HG03064 (cell line): ENCODE data around the gene ZNF678.

Experiments used
- ATAC-seq: cut with Tn5 transposase; IDR thresholded peaks from one replicate; pipeline ENCODE4 v1.9.1; 2021; ENCODE audit warnings: low read depth; ENCODE audit not compliant: unreplicated experiment

ZNF678 gene

DNA sequence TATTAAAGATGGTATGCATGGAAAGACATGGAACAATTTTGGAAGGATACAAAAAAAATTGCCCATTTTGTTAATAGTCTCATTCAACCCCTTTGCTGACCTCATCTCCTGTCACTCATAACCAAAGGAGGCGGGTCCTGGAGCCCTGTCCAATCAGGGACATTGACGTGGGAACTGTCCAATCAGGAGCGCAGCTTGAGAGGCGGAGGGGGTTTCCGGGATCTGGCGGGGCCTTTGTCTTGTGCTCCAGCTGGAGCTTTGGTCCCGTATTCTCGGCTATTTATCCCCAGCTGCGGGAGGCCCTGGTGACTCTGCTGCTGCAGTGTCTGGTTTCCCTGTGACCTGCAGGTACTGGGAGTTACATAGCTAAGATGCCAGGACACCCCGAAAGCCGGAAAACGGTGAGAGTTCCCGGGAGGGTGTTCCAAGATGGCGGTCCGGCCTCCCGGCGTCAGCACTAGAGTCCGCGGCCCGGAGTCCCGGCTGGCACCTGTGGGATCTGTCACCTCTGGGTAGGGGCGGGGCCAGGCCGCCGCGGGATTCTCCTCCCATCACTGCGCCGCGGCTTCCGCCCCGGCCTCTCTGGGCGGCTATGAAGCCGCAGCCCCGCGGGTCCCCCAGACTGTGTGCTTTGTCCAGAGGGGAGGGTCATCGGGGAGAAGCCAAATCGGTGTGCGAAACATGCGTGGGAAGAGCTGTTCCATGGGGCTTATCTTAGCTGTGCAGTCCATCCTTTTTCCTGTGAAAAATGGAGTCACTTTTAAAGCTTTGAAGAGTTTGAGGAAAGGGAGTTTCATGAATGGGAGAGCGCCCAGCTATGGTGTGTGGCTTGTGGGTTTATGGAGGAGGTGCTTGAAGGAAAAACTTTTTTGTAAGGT is at the start of gene ZNF678:
ZNF678 (plus strand) TSS at position 233 of the 878 bp plus-strand sequence. CDS start 87,436 bp downstream, outside the sequence.
- peak; percentile 96 for ATAC-seq

DNA sequence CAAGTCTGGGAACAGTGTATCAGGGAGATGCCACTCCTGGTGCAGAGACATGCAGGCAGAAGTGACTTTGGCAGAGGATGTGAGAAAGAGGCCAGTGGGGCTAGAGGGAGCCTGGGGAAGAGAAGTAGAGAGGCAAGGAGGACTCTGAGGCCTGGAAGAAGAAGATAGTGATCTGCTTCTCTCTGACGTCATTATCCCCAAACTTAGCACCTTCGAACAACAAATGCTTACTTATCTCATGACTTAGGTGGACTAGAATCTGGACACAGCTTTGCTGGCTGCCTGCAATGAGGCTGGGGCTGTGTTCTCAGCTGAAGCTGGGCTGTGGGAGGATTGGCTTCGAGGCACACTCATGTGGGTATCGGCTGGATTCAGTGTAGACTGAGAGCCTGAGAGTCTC is 44.5 kb upstream of the ZNF678 start:
- ATAC-seq = no peak

DNA sequence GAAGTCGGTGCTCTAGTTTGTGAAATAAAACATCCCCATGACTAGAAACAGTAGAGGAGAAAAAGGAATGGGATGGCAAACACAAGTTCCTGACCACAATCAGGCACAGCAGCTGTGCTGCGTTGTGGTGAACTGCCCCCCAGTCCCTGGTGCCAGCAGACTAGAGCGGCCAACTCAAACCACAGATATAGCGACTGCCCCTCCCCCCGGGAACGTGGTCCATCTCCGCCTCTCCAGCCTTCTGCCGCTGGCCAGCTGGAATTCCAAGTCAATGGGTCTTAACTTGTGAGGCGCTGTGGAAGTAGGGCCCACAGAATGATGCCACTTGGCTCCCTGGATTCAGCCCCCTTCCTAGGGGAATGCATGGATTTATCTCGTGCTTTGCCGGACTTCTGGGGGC is 41.6 kb upstream of the ZNF678 start:
- ATAC-seq = no peak

- ATAC-seq = no peak
These were observed 36.8 kb upstream of the ZNF678 start for GRCh38 chr1:227526524-227526923.

DNA sequence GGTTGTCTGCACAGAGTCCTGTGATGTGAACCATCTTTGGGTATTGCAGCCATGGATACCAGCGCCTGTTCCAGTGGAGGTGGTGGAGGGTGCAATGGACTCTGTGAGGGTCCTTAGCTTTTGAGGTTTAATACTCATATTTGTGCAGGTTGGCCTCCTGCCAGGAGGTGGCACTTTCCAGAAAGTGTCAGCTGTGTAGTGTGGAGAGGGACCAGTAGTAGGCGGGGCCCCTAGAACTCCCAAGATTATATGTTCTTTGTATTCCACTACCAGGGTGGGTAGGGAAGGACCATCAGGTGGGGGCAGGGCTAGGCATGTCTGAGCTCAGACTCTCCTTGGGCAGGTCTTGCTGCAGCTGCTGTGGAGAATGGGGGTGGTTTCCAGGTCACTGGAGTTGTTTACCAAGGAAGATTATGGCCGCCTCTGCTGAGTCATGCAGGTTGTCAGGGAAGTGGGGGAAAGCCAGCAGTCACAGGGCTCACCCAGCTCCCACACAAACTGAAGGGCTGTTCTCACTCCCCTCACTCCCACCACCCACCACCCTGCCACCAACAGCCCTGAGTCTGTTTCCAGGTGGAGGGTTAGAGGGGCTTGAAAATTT is 31.2 kb upstream of the ZNF678 start:
- no peak for ATAC-seq

- ATAC-seq = no peak
These were observed 22.9 kb upstream of the ZNF678 start for GRCh38 chr1:227540170-227541098.

GRCh38 chr1:227541129-227541528 is 22.2 kb upstream of the ZNF678 start:
- ATAC-seq = no peak

- ATAC-seq = no peak
These were observed 21.6 kb upstream of the ZNF678 start for GRCh38 chr1:227541796-227542152.

DNA sequence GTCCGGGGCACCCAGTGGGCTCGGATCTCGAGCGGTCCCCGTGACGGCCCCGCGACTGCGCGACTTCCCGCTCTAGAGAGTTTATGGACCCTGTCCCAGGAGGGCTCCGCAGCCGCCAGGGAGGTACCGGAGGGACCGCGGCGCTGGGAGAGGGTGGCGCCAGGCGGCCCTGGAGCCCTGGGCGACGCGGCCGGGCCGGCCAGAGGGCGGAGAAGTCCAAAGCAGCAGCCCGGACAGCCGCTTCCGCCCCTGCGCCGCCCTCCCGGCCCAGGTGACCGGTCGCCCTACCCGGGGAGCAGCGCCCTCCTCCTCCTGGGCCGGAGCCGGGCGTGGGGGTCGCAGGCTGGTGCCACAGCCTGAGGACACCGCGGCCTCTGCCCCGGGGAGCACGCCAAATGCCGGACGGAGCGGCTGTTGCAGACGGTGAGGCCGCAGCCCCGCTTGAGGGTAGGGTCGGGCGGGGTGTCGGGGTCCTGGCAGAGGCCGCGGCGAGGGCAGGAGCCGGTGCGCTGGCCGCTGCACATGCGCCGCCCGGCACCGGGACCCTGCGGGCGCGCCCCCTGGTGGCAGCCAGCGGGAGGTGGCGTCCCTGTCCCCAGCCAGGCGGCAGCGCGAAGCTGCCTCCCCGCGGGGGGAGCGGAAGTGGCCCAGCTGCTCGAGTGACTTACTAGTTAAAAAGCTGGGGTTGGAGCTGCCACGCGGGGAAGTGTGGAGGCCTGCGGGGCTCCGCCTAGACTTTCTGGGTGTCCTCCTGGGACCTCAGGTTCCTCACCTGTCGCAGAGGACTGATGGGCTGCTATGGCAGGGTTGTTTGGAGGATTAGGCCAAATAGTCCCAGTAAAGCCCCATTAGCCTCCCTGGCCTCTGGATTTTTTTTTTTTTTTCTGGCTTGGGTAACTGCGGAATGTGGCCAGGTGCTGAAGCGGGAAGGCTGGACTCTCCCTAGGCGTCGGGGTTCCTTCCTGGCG is 20.9 kb upstream of the ZNF678 start:
- peak; percentile 98 for ATAC-seq

DNA sequence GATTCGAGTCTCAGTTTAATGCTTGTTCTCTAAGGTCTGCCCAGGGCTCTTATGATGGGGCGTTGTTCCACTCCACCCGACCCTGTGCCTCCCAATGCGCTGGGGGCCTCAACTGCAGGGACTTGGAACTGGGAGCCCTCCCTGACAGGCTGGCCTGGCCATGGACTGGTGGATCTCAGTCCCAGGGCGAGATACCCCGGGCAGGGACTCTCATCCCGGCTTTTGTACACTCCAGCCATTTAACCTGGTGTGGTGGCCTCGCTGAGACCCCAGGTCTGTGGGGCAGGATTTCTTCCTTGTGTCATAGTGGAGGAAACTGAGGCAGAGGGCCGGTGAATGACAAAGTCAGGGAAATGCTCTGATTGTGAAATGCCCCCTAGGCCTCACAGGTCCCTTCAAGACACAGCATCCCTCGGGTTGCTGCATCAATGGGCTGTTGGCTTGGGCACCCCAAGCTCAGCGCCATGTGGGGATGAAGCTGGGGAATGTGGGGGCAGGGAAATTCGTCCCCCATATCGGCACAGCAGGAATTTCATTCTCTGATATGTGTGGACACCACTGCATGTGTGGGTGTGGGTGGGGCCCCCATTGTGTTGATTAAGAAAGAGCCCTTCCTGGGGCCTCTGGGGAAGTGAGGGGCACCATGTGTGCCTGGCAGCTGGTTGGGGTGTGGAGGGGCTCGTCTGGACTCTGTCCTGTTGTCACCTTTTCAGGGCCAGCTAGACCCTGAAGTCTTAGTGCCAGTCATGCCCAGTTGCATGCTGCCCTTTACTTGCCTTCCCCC is 19.9 kb upstream of the ZNF678 start:
- no peak for ATAC-seq

- no peak for ATAC-seq
These were observed 19.0 kb upstream of the ZNF678 start for GRCh38 chr1:227544067-227545050.

DNA sequence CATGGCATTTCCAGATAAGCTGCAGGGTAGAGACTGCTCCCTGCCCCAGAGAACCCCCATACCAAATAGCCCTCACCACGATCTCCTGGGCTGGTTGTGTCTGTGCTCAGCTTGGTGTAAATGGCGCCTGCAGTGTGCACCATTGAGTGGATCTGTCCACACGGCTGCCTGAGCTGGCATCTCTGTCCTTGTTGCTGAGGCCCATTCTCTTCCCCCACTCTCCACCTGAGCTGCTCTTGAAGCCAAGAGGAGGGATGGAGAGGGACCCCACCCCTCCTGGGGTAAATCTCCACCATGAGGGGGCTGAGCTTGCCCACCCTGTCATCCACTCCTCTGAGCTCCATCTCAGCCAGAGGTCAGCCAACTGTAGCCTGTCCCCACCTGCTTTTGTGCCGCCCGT is 18.0 kb upstream of the ZNF678 start:
- no peak for ATAC-seq

DNA sequence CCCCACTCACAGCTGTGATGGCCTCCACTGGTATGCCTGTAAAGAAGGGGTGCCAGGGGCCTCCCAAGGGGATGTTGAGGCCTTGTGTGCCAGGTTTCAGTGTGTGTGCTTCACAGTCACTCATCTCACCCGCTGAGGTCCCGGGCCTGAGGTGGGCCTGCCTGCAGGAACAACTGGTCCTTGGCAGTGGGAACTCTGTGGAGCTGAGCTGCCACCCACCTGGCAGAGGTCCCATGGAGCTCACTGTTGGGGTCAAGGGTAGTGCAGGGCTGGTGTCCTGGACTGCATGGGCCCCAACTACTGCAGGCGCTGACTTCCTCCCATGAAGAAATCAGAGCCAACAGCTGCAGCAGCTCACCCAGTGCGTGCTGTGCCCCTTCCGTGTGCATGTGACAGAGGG is 17.3 kb upstream of the ZNF678 start:
- ATAC-seq = no peak

DNA sequence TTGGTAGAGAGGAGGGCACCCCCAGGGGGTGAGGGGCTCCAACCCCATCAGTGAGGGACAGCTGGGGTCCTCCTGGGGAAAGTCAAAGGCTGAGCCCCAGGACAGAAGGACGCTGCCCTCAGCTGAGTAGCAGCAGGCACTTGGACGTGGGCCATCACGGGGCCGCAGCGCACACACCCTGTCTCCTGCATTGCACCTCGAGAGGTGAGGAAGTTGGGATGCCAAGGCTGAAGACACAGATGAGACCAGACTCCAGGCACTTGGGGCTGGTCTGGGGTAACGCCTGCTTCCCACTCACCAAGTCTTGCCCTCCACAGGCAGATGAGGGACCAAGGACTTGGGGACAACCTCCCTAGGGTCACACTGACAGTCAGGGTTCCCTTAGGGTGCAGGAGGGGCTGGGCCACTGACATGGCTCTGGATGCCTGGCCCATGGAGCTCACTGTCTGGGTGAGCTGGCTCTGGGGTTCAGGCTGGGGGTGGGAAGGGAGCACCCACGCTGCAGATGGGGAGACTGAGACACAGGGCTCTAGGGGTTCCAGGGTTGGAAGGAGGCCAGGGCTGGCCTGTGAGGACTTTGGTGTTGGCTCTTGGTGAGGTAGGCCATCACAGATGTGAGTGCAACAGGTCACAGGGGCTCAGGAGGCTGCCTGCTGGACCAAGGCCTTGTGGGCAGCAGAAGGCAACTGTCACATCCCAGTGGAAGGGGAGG is 16.6 kb upstream of the ZNF678 start:
- ATAC-seq = no peak

DNA sequence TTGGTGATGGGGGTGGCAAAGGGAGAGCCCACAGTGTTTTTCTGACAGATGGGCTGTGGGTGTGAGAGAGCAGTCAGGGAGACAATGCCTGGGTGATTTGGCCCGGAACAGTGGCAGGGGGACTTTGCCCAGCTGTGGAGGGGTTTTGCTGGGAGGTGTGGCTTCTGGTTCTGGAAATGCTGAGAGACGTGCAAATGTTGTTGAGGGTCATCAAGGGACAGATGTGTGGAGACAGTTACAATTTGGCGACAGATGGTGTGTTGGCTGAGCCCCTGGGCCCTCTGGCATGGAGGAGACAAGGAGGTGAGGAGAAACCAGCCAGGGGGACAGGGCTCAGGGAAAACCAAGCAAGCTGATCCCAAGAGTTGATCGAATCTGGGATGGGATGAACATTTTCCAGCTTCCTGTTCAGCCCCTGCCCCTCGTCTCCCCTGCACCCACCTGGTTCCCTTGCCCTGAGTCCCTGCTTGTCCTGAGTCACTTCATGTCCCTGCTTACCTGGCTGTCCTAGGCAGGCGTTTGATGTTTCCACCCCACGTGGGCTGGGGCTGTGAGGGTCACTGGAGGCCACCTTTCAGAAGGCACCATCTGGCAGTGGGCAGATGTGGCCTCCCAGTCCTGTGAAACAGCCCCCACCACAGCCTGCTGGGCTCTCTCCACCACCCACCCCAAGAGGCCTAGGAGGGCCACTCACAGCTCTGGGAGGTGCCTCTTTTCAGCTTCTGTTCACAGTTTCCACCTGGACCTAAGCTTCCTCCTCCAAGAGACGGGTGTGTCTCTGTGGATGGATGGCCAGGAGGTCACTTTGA is 15.8 kb upstream of the ZNF678 start:
- no peak for ATAC-seq

GRCh38 chr1:227548119-227548397 is 15.3 kb upstream of the ZNF678 start:
- no peak for ATAC-seq

- no peak for ATAC-seq
These were observed 14.9 kb upstream of the ZNF678 start for GRCh38 chr1:227548448-227548847.
